Measurements from ENCODE around the gene OR2AG1.

OR2AG1 gene

GRCh38 chr11:6817694-6818093 is 34.9 kb downstream of the OR2AG1 start:
- TF ChIP-seq, protein P1, sequence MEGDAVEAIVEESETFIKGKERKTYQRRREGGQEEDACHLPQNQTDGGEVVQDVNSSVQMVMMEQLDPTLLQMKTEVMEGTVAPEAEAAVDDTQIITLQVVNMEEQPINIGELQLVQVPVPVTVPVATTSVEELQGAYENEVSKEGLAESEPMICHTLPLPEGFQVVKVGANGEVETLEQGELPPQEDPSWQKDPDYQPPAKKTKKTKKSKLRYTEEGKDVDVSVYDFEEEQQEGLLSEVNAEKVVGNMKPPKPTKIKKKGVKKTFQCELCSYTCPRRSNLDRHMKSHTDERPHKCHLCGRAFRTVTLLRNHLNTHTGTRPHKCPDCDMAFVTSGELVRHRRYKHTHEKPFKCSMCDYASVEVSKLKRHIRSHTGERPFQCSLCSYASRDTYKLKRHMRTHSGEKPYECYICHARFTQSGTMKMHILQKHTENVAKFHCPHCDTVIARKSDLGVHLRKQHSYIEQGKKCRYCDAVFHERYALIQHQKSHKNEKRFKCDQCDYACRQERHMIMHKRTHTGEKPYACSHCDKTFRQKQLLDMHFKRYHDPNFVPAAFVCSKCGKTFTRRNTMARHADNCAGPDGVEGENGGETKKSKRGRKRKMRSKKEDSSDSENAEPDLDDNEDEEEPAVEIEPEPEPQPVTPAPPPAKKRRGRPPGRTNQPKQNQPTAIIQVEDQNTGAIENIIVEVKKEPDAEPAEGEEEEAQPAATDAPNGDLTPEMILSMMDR (IDR thresholded peaks at IDR 0.05; ENCODE audit: control insufficient read depth, insufficient read depth, low read depth, low read length, missing control alignments) = peak; percentile 18
- DNase-seq (ENCODE audit: low read depth) = no peak
- H3K4me3 ChIP-seq (ENCODE audit: control insufficient read depth, low read depth, low read length) = no peak overlapping the region

- DNase-seq (ENCODE audit: low read depth) = no peak
- TF ChIP-seq, protein P1 (IDR thresholded peaks at IDR 0.05; ENCODE audit: control insufficient read depth, insufficient read depth, low read depth, low read length, missing control alignments) = no peak
- H3K4me3 ChIP-seq (ENCODE audit: control insufficient read depth, low read depth, low read length) = no peak overlapping the region
Measured at GRCh38 chr11:6818967-6819366, 36.1 kb downstream of the OR2AG1 start.

- no peak for DNase-seq (ENCODE audit: low read depth)
Measured at GRCh38 chr11:6824136-6824823, 41.5 kb downstream of the OR2AG1 start.

GRCh38 chr11:6825231-6825744 is 42.5 kb downstream of the OR2AG1 start:
- DNase-seq (ENCODE audit: low read depth) = no peak
- no peak overlapping the region for H3K4me3 ChIP-seq (ENCODE audit: control insufficient read depth, low read depth, low read length)
- TF ChIP-seq, protein P1 (IDR thresholded peaks at IDR 0.05; ENCODE audit: control insufficient read depth, insufficient read depth, low read depth, low read length, missing control alignments) = no peak

More at GRCh38 chr11:6824136-6824823, 41.5 kb downstream of the OR2AG1 start:
- TF ChIP-seq, protein P1 (IDR thresholded peaks at IDR 0.05; ENCODE audit: control insufficient read depth, insufficient read depth, low read depth, low read length, missing control alignments) = no peak
- H3K4me3 ChIP-seq (ENCODE audit: control insufficient read depth, low read depth, low read length) = no peak overlapping the region

DNA sequence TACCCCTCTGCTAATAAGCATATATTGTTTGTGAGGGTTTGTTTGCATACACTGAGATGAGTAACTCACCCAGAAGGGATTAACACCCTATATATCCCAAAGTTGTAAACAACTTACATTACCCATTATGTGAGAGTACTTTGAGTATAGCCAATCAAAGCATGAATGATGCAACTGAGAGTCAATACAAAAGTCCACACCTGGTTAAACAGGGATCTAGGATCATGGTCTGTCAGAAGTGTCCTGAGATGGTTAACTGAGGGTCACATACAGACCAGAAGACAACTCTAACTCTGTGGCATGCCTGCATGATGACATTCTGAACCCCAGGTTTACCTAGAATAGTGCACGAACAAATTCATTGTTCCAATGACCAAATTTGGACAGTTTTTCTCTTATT is 45.3 kb downstream of the OR2AG1 start:
- no peak overlapping the region for H3K4me3 ChIP-seq (ENCODE audit: control insufficient read depth, low read depth, low read length)
- TF ChIP-seq, protein P1 (IDR thresholded peaks at IDR 0.05; ENCODE audit: control insufficient read depth, insufficient read depth, low read depth, low read length, missing control alignments) = no peak
- DNase-seq (ENCODE audit: low read depth) = no peak

DNA sequence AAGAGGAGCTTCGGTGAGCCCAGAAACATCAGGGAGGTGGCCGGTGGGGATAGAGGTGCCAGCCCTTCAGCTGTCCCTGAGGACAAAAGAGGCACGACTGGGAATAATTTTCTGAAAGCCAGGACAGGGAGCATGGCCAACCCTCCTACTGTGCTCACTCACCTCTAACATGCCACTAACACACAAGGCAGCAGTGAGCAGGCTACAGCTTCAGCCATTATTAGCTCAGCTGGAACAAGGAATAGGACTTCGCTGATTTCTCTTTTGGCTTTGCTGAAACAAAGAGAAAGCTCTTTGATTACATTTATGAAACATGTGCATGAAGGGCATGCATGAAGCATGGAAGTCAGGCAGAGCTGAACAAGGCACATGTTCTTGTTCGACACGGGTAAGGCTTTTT is 50.5 kb downstream of the OR2AG1 start:
- TF ChIP-seq, protein P1 (IDR thresholded peaks at IDR 0.05; ENCODE audit: control insufficient read depth, insufficient read depth, low read depth, low read length, missing control alignments) = no peak
- DNase-seq (ENCODE audit: low read depth) = no peak
- H3K4me3 ChIP-seq (ENCODE audit: control insufficient read depth, low read depth, low read length) = no peak overlapping the region

All from AG09309 (cell line).